ENCODE data around the gene FKBP9. TPM values are rescaled to one million over a fixed set of nuclear protein-coding genes. Genes with fewer than 3 reads are reported as not detected.
"Not testable (repeated sequence)": the region's sequence is repeated elsewhere in the genome, so short reads cannot be mapped to it uniquely, and the experiment has no call there.

FKBP9 gene
- total and polyA plus RNA-seq, 11 donors: 37.1 to 146 (median 121) TPM

- H3K9me3 ChIP-seq; intact Hi-C loops (cut with DNase I); DNase-seq; H3K27me3 ChIP-seq; H3K4me3 ChIP-seq; H3K4me1 ChIP-seq: not testable (repeated sequence)
- 60 to 74% (median 66%) methylated on average over 4 to 9 of the region's 9 CpGs for WGBS, 4 donors
- peaks cover 0 to 38% (median 16%) of the 10 kb centered on the region in 9 donors for H3K36me3 ChIP-seq
- ATAC-seq: peak in 1 of 4 donors; percentile 57
- H3K27ac ChIP-seq: peak overlapping the region in 2 of 12 donors; percentile 5 to 22
Observed at GRCh38 chr7:32991975-32992700, 34.9 kb downstream of the FKBP9 start.

GRCh38 chr7:32992750-32993149 is 35.5 kb downstream of the FKBP9 start:
- H3K4me1 ChIP-seq: peaks cover 0 to 12% (median under 1%) of the 10 kb centered on the region in 12 donors
- H3K36me3 ChIP-seq: peaks cover 0 to 34% (median 16%) of the 10 kb centered on the region in 9 donors
- H3K27me3 ChIP-seq; H3K9me3 ChIP-seq; intact Hi-C loops (cut with DNase I); DNase-seq; H3K4me3 ChIP-seq: not testable (repeated sequence)
- WGBS, 4 donors: 60 to 67% (median 63%) methylated on average over 6 of the region's 6 CpGs
- ATAC-seq: peak in 3 of 4 donors; percentile 29 to 49 (median 43)
- H3K27ac ChIP-seq: peak overlapping the region in 2 of 12 donors; percentile 4 to 5

GRCh38 chr7:32997956-32998355 is 40.7 kb downstream of the FKBP9 start:
- peak overlapping the region in 7 of 12 donors; percentile 14 to 50 (median 27) for H3K4me3 ChIP-seq
- intact Hi-C loops (cut with DNase I); H3K9me3 ChIP-seq; DNase-seq; H3K27me3 ChIP-seq: not testable (repeated sequence)
- peak in 1 of 4 donors; percentile 22 for ATAC-seq
- H3K36me3 ChIP-seq: peaks cover 0 to 20% (median 3%) of the 10 kb centered on the region in 9 donors
- 20 to 65% (median 46%) methylated on average over 2 to 4 of the region's 4 CpGs for WGBS, 4 donors
- H3K4me1 ChIP-seq: peaks cover 0 to 29% (median 13%) of the 10 kb centered on the region in 12 donors
- H3K27ac ChIP-seq: peak overlapping the region in 11 of 12 donors; percentile 9 to 88 (median 76)

- H3K27me3 ChIP-seq; intact Hi-C loops (cut with DNase I); H3K9me3 ChIP-seq: not testable (repeated sequence)
- peak; percentile 92 to 95 (median 93) for ATAC-seq
- Histone ChIP-seq H3K36me3 (peaks cover 0 to 24% (median 3%) of the 10 kb centered on the region in 9 donors), H3K4me1 (peaks cover 0 to 29% (median 13%) of the 10 kb centered on the region in 12 donors), H3K27ac (peak overlapping the region; percentile 9 to 88 (median 77)), H3K4me3 (peak overlapping the region in 9 of 12 donors; percentile 14 to 50 (median 25))
- peak in 4 of 5 donors; percentile 55 to 76 (median 66) for DNase-seq
- WGBS, 4 donors: 10 to 17% (median 14%) methylated on average over 14 of the region's 14 CpGs
- TF ChIP-seq CTCF (IDR thresholded peaks at IDR 0.05): peak in 1 of 12 donors; percentile 8
Observed at GRCh38 chr7:32998361-32999171, 41.3 kb downstream of the FKBP9 start.

GRCh38 chr7:32999380-32999779 is 42.1 kb downstream of the FKBP9 start:
- H3K27me3 ChIP-seq; intact Hi-C loops (cut with DNase I); ATAC-seq; DNase-seq; H3K4me3 ChIP-seq; H3K9me3 ChIP-seq: not testable (repeated sequence)
- Histone ChIP-seq H3K36me3 (peaks cover 0 to 32% (median 9%) of the 10 kb centered on the region in 9 donors), H3K4me1 (peaks cover 0 to 29% (median 13%) of the 10 kb centered on the region in 12 donors), H3K27ac (peak overlapping the region; percentile 9 to 88 (median 77))
- WGBS, 4 donors: 14 to 28% (median 19%) methylated on average over 4 of the region's 4 CpGs

GRCh38 chr7:33003111-33003510 is 45.9 kb downstream of the FKBP9 start:
- H3K4me3 ChIP-seq; DNase-seq; intact Hi-C loops (cut with DNase I); H3K27me3 ChIP-seq; ATAC-seq; H3K27ac ChIP-seq; H3K9me3 ChIP-seq: not testable (repeated sequence)
- Histone ChIP-seq H3K4me1 (peaks cover 0 to 21% (median 11%) of the 10 kb centered on the region in 12 donors), H3K36me3 (peaks cover 0 to 57% (median 17%) of the 10 kb centered on the region in 9 donors)

- H3K4me3 ChIP-seq; DNase-seq; H3K27ac ChIP-seq; H3K9me3 ChIP-seq; ATAC-seq; H3K27me3 ChIP-seq; intact Hi-C loops (cut with DNase I): not testable (repeated sequence)
- peaks cover 0 to 57% (median 22%) of the 10 kb centered on the region in 9 donors for H3K36me3 ChIP-seq
- WGBS, 4 donors: 86 to 92% (median 91%) methylated on average over 10 of the region's 10 CpGs
- H3K4me1 ChIP-seq: peaks cover 0 to 10% (median 5%) of the 10 kb centered on the region in 12 donors
Observed at GRCh38 chr7:33004104-33004616, 46.9 kb downstream of the FKBP9 start.

- H3K9me3 ChIP-seq; H3K27me3 ChIP-seq; DNase-seq; intact Hi-C loops (cut with DNase I); H3K4me1 ChIP-seq; ATAC-seq; H3K4me3 ChIP-seq; H3K27ac ChIP-seq: not testable (repeated sequence)
- 91 to 98% (median 95%) methylated on average over 7 to 8 of the region's 8 CpGs for WGBS, 4 donors
- peaks cover 0 to 57% (median 22%) of the 10 kb centered on the region in 9 donors for H3K36me3 ChIP-seq
Observed at GRCh38 chr7:33005193-33005592, 48.0 kb downstream of the FKBP9 start.

- H3K9me3 ChIP-seq; intact Hi-C loops (cut with DNase I); H3K27ac ChIP-seq; DNase-seq; H3K4me3 ChIP-seq; H3K4me1 ChIP-seq; ATAC-seq; H3K27me3 ChIP-seq: not testable (repeated sequence)
- WGBS, 4 donors: 94 to 98% (median 95%) methylated on average over 4 of the region's 4 CpGs
- H3K36me3 ChIP-seq: peaks cover 0 to 57% (median 22%) of the 10 kb centered on the region in 9 donors
Observed at GRCh38 chr7:33005690-33006089, 48.5 kb downstream of the FKBP9 start.

Data from heart left ventricle (tissue), 16 donors.